ENCODE measurements around the gene CTNNBL1. TPM values are rescaled to one million over a fixed set of nuclear protein-coding genes. Genes with fewer than 3 reads are reported as not detected.

Gene CTNNBL1
- total and polyA plus RNA-seq, 8 donors, result 10.5 to 148 (median 42.0) TPM

DNA sequence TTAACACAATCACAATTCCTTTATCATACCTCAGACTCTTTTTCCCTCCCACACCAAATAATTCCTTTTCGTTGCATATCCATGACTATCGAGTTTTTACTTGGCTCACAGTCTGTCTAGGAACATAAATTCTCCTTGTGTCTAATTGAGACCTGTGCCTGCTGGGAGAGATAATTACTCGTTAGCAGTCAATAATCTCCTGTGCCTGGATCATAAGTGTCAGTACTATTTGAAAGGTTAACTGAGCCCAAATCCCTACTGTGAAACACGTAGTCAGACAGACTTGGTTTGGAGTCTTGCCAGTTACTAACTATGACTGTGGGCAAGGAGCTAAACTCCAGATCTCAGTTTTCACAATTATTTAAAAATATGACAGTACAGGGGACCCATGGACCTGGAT is 5.7 kb upstream of the CTNNBL1 start:
- no peak for DNase-seq
- no peak for TF ChIP-seq POLR2A (IDR thresholded peaks at IDR 0.05)
- no peak for TF ChIP-seq CTCF (IDR thresholded peaks at IDR 0.05)
- TF ChIP-seq EP300 (IDR thresholded peaks at IDR 0.05), result no peak
- no peak for TF ChIP-seq POLR2AphosphoS5 (IDR thresholded peaks at IDR 0.05)
- Histone ChIP-seq H3K27me3 (peaks cover 0 to 22% (median 0%) of the 10 kb centered on the region in 3 donors), H3K4me3 (no peak overlapping the region), H3K4me1 (peaks cover 0 to 2% (median under 1%) of the 10 kb centered on the region in 4 donors), H3K27ac (no peak overlapping the region), H3K36me3 (no peaks in the 10 kb centered on the region), H3K9me3 (no peaks in the 10 kb centered on the region)
- 73 to 78% (median 75%) methylated on average over 4 of the region's 4 CpGs for WGBS, 5 donors
- intact Hi-C loops (cut with DNase I; ENCODE audit: low total_unique reads), result no loop called here

- TF ChIP-seq CTCF (IDR thresholded peaks at IDR 0.05) (no peak), POLR2A (IDR thresholded peaks at IDR 0.05) (no peak), EP300 (IDR thresholded peaks at IDR 0.05) (no peak), POLR2AphosphoS5 (IDR thresholded peaks at IDR 0.05) (no peak)
- H3K4me1 ChIP-seq, result peaks cover 13 to 23% (median 20%) of the 10 kb centered on the region in 4 donors
- DNase-seq, result no peak
- H3K27me3 ChIP-seq, result peaks cover 0 to 18% (median 0%) of the 10 kb centered on the region in 3 donors
- 70 to 76% (median 75%) methylated on average over 5 of the region's 5 CpGs for WGBS, 5 donors
- intact Hi-C loops (cut with DNase I; ENCODE audit: low total_unique reads), result no loop called here
- no peak overlapping the region for H3K4me3 ChIP-seq
- H3K27ac ChIP-seq, result no peak overlapping the region
- no peaks in the 10 kb centered on the region for H3K36me3 ChIP-seq
- no peaks in the 10 kb centered on the region for H3K9me3 ChIP-seq
These were observed 3.0 kb upstream of the CTNNBL1 start for GRCh38 chr20:37690626-37691369.

GRCh38 chr20:37692459-37693166 is 1.2 kb upstream of the CTNNBL1 start:
- 78 to 88% (median 83%) methylated on average over 8 of the region's 8 CpGs for WGBS, 5 donors
- no peak for DNase-seq
- Histone ChIP-seq H3K27ac (no peak overlapping the region), H3K4me1 (peaks cover 15 to 39% (median 26%) of the 10 kb centered on the region in 4 donors), H3K9me3 (no peaks in the 10 kb centered on the region), H3K4me3 (no peak overlapping the region), H3K27me3 (peaks cover 0 to 18% (median 0%) of the 10 kb centered on the region in 3 donors), H3K36me3 (no peaks in the 10 kb centered on the region)
- intact Hi-C loops (cut with DNase I; ENCODE audit: low total_unique reads), result no loop called here
- no peak for TF ChIP-seq POLR2A (IDR thresholded peaks at IDR 0.05)
- no peak for TF ChIP-seq EP300 (IDR thresholded peaks at IDR 0.05)
- TF ChIP-seq CTCF (IDR thresholded peaks at IDR 0.05), result no peak
- TF ChIP-seq POLR2AphosphoS5 (IDR thresholded peaks at IDR 0.05), result no peak

DNA sequence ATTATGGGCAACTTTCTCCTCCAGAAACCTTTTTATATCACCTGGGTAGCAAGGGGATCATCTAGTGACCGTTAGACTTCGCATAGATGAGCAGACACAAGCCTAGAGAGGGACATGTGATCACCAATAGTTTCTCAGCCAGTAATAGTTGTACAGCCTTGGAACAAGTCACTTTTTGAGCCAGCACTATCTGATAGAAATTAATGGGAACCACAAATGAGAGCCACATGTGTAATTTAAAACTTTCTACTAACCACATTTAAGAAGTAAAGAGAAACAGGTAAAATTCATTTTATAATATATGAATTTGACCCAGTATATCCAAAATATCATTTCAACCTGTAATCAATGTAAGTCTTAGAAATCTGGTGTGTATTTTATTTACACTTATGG is 592 bp upstream of the CTNNBL1 start:
- DNase-seq, result no peak
- peaks cover 15 to 45% (median 26%) of the 10 kb centered on the region in 4 donors for H3K4me1 ChIP-seq
- no peaks in the 10 kb centered on the region for H3K9me3 ChIP-seq
- no peak for TF ChIP-seq POLR2A (IDR thresholded peaks at IDR 0.05)
- TF ChIP-seq CTCF (IDR thresholded peaks at IDR 0.05), result no peak
- TF ChIP-seq EP300 (IDR thresholded peaks at IDR 0.05), result no peak
- no peak for TF ChIP-seq POLR2AphosphoS5 (IDR thresholded peaks at IDR 0.05)
- H3K27me3 ChIP-seq, result peaks cover 0 to 18% (median 0%) of the 10 kb centered on the region in 3 donors
- H3K36me3 ChIP-seq, result no peaks in the 10 kb centered on the region
- H3K4me3 ChIP-seq, result peak overlapping the region; percentile 77 to 90 (median 88)
- intact Hi-C loops (cut with DNase I; ENCODE audit: low total_unique reads), result no loop called here
- H3K27ac ChIP-seq, result peak overlapping the region in 2 of 5 donors; percentile 81 to 85
- 76 to 89% (median 81%) methylated on average over 2 of the region's 2 CpGs for WGBS, 5 donors

All from stomach (tissue), 9 donors.